Panc1 (cell line): ENCODE measurements around the gene LOXL4. TPM values are rescaled to one million over a fixed set of nuclear protein-coding genes. Genes with fewer than 3 reads are reported as not detected.

Source experiments
- ATAC-seq: fragments of 200-7000 bp; cut with Tn5 transposase; 2 replicates; pipeline ENCODE4 v1.9.1; 2020; ENCODE audit warnings: mild to moderate bottlenecking, moderate library complexity
- BruUV-seq: library from RNA; stranded (reverse); fragments of 400-500 nt; replicated peaks from 2 replicates; lab custom pipeline; 2021; lab: Mats Ljungman, UMichigan
- CTCF ChIA-PET: fragments of 300-600 bp; sonication (Branson Sonifier 250); formaldehyde crosslinking; loops from one replicate; lab custom pipeline; 2022; ENCODE audit warnings: antibody characterized with exemption; lab: Charles Lee
- POLR2A ChIA-PET: fragments of 300-600 bp; sonication (Branson Sonifier 250); formaldehyde crosslinking; loops from one replicate; lab custom pipeline; 2022; ENCODE audit warnings: antibody characterized with exemption; lab: Charles Lee
- DNase-seq: peaks from one replicate; pipeline ENCODE4 v3.0.0-alpha.2; 2010; ENCODE audit warnings: low read depth, low spot score
- H3K27ac ChIP-seq: 2 replicates; pipeline ENCODE4 v1.5.1; 2011; ENCODE audit warnings: mild to moderate bottlenecking, low read length, inconsistent platforms
- H3K27me3 ChIP-seq: fragments of 200-500 bp; sonication (Bioruptor generic); 2 replicates; pipeline ENCODE4 v1.6.0; 2014; ENCODE audit warnings: low read length, inconsistent platforms; ENCODE audit not compliant: control insufficient read depth, insufficient read depth
- H3K36me3 ChIP-seq: fragments of 200-500 bp; sonication (Bioruptor generic); 2 replicates; pipeline ENCODE4 v1.5.1; 2014; ENCODE audit warnings: inconsistent platforms, mild to moderate bottlenecking, low read length, moderate library complexity; ENCODE audit not compliant: control insufficient read depth, insufficient read depth
- H3K4me1 ChIP-seq: 2 replicates; pipeline ENCODE4 v1.5.1; 2011; ENCODE audit warnings: inconsistent platforms, mild to moderate bottlenecking, low read length, moderate library complexity; ENCODE audit not compliant: control insufficient read depth, insufficient read depth
- H3K4me3 ChIP-seq, 2 experiments: 2 replicates each; pipeline ENCODE4 v1.5.1; 2011 to 2012; ENCODE audit warnings: low read depth in 2 of 2, low read length in 2 of 2, mild to moderate bottlenecking in 2 of 2, inconsistent platforms in 1 of 2, moderate library complexity in 1 of 2
- H3K9me3 ChIP-seq: fragments of 200-500 bp; sonication (Bioruptor generic); 2 replicates; pipeline ENCODE4 v1.5.1; 2014; ENCODE audit warnings: low read depth, mild to moderate bottlenecking, inconsistent platforms, low read length, moderate library complexity; ENCODE audit not compliant: control insufficient read depth, insufficient read depth
- POLR2AphosphoS5 ChIP-seq: IDR thresholded peaks from 2 replicates; pipeline ENCODE4 v1.6.1; 2012; ENCODE audit warnings: mild to moderate bottlenecking, low read depth, low read length, moderate library complexity
- SIN3A ChIP-seq: IDR thresholded peaks from 2 replicates; pipeline ENCODE4 v1.6.1; 2012; ENCODE audit warnings: low read depth, mild to moderate bottlenecking, low read length, moderate library complexity, borderline replicate concordance; ENCODE audit not compliant: insufficient read depth
- TCF7L2 ChIP-seq: IDR thresholded peaks from 2 replicates; pipeline ENCODE4 v1.6.1; 2011; ENCODE audit warnings: mild to moderate bottlenecking, low read depth, low read length, inconsistent platforms
- in situ Hi-C: cut with HindIII; loops from 2 replicates; pipeline ENCODE4 v1.10.0; 2016; ENCODE audit warnings: low sequenced_read_pairs, low pct_unique_long_range_greater_than_20kb
- intact Hi-C: fragments of 100-400 bp; cut with micrococcal nuclease; formaldehyde crosslinking; loops from one replicate; pipeline ENCODE4 v1.10.0; 2022; ENCODE audit not compliant: unreplicated experiment
- total RNA-seq: library from RNA; stranded (reverse); gene quantifications from one replicate; pipeline ENCODE4 v1.2.1, GENCODE V29; 2021; ENCODE audit not compliant: unreplicated experiment
- TF ChIP-seq, protein P1 (sequence below): fragments of 450-650 bp; IDR thresholded peaks from 2 replicates; pipeline ENCODE4 v1.5.1; 2017; ENCODE audit warnings: mild to moderate bottlenecking
- TF ChIP-seq, protein P2 (sequence below), 2 experiments: IDR thresholded peaks; 2 replicates each; pipeline ENCODE4 v1.6.1; 2011 to 2012; ENCODE audit warnings: low read depth in 2 of 2, control low read depth in 1 of 2, low read length in 1 of 2, mild to moderate bottlenecking in 1 of 2, moderate library complexity in 1 of 2; ENCODE audit not compliant: insufficient read depth in 1 of 2

The LOXL4 gene
- total RNA-seq, 1 experiment from 2014 or later: 17.7 TPM

DNA sequence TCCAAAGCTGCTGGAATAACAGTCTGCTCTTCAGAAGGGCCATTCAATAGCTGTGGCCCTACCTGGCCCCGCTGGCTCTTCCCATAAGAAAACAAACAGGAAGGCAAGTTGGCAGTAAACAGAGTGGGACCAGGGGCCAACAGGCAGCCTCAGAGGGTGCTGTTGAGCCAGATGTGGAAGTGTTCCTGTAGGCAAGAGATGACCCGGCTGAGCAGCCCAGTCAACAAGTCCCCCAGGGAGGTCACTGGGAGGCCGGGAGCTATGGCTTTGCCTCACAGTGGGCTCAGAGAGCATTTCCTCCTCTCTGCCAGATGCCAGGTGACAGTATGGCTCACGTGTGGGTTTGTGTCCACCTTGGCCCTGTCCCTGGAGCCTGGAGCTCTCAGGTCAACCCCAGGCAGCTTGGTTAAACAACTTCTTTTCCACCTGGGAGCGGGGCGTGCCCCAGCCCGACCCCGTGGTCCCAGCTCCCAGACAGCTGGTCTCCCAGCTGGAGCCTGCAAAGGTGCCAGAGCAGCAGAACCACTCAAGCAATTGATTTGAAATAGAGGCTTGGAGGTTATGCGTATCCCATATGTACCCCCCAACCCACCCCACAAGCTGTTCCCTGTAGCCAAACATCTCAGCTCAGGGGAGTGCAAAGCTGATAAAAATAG, 33.8 kb upstream of the LOXL4 start:
- ATAC-seq: no peak
- in situ Hi-C loops: no loop called here
- Histone ChIP-seq H3K36me3 (no peaks in the 10 kb centered on the region), H3K4me1 (no peaks in the 10 kb centered on the region), H3K27me3 (peaks cover 8% of the 10 kb centered on the region; the same call in 1 of the 2 replicates), H3K9me3 (no peaks in the 10 kb centered on the region), H3K4me3 (no peak overlapping the region), H3K27ac (no peak overlapping the region)
- TF ChIP-seq, protein P1, sequence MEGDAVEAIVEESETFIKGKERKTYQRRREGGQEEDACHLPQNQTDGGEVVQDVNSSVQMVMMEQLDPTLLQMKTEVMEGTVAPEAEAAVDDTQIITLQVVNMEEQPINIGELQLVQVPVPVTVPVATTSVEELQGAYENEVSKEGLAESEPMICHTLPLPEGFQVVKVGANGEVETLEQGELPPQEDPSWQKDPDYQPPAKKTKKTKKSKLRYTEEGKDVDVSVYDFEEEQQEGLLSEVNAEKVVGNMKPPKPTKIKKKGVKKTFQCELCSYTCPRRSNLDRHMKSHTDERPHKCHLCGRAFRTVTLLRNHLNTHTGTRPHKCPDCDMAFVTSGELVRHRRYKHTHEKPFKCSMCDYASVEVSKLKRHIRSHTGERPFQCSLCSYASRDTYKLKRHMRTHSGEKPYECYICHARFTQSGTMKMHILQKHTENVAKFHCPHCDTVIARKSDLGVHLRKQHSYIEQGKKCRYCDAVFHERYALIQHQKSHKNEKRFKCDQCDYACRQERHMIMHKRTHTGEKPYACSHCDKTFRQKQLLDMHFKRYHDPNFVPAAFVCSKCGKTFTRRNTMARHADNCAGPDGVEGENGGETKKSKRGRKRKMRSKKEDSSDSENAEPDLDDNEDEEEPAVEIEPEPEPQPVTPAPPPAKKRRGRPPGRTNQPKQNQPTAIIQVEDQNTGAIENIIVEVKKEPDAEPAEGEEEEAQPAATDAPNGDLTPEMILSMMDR: no peak
- TF ChIP-seq POLR2AphosphoS5 (no peak), SIN3A (no peak), TCF7L2 (no peak)
- TF ChIP-seq, protein P2, sequence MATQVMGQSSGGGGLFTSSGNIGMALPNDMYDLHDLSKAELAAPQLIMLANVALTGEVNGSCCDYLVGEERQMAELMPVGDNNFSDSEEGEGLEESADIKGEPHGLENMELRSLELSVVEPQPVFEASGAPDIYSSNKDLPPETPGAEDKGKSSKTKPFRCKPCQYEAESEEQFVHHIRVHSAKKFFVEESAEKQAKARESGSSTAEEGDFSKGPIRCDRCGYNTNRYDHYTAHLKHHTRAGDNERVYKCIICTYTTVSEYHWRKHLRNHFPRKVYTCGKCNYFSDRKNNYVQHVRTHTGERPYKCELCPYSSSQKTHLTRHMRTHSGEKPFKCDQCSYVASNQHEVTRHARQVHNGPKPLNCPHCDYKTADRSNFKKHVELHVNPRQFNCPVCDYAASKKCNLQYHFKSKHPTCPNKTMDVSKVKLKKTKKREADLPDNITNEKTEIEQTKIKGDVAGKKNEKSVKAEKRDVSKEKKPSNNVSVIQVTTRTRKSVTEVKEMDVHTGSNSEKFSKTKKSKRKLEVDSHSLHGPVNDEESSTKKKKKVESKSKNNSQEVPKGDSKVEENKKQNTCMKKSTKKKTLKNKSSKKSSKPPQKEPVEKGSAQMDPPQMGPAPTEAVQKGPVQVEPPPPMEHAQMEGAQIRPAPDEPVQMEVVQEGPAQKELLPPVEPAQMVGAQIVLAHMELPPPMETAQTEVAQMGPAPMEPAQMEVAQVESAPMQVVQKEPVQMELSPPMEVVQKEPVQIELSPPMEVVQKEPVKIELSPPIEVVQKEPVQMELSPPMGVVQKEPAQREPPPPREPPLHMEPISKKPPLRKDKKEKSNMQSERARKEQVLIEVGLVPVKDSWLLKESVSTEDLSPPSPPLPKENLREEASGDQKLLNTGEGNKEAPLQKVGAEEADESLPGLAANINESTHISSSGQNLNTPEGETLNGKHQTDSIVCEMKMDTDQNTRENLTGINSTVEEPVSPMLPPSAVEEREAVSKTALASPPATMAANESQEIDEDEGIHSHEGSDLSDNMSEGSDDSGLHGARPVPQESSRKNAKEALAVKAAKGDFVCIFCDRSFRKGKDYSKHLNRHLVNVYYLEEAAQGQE (IDR thresholded peaks at IDR 0.05; ENCODE audit: insufficient read depth in 1 of 2, low read depth in 2 of 2, low read length in 1 of 2): no peak
- ChIA-PET CTCF (no interaction called here), POLR2A (interaction anchor here (0.6 kb wide), 1 partner anchor 1033 kb away, joined by 3 read pairs; no protein-coding TSS in a partner anchor)
- no peak for DNase-seq
- no TSS peak for BruUV-seq
- intact Hi-C loops: loop anchor here (10.0 kb wide), 1 partner anchor 387 kb away; no protein-coding TSS in a partner anchor

DNA sequence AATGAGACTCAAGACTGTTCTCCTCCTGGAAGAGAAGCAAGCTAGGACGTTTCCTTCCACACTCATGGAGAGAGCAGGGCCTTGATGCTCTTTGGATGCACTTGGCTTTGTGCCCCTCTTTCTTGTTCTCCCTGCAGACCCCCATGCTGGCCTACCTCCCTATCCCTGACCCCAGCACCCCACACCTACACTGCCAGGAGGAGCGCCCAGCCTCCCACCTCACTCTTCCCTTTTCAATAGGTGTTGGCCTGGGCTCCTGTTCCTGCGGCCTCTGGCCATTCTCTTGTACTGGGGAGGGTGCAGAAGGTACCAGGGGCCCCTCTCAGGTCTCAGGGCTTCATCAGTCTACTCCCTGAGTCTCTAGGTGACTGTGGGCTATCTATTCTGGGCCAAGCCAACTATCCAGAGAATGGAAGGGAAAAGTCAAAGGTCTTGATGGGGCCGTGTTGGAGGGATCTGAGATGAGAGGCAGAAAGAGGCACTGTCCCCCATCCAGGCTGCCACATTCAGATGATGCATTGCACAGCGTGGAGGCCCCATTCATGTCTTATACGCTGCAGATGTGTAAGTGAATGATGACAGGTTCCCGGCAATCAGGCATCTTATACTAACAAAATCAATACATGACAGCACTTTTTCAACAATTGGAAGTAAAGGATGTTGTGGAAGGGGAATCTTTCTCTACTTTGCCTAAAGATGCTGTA, 32.7 kb upstream of the LOXL4 start:
- intact Hi-C loops (loop anchor here (10.0 kb wide), 1 partner anchor 386 kb away; no protein-coding TSS in a partner anchor), in situ Hi-C loops (no loop called here)
- no peak for DNase-seq
- no TSS peak for BruUV-seq
- no peak overlapping the region for H3K4me3 ChIP-seq
- H3K4me1 ChIP-seq: no peaks in the 10 kb centered on the region
- no peaks in the 10 kb centered on the region for H3K36me3 ChIP-seq
- TF ChIP-seq, protein P1: no peak
- TF ChIP-seq, protein P2 (IDR thresholded peaks at IDR 0.05; ENCODE audit: insufficient read depth in 1 of 2, low read depth in 2 of 2, low read length in 1 of 2): no peak
- ChIA-PET CTCF (no interaction called here), POLR2A (no interaction called here)
- H3K27me3 ChIP-seq: peaks cover 8% of the 10 kb centered on the region; the same call in 1 of the 2 replicates
- ATAC-seq: no peak
- H3K9me3 ChIP-seq: no peaks in the 10 kb centered on the region
- H3K27ac ChIP-seq: no peak overlapping the region
